HFF-Myc (cell line): ENCODE measurements around the gene SNAP47.

Experiments used
- DNase-seq: peaks from one replicate; pipeline ENCODE4 v3.0.0-alpha.2; 2011; ENCODE audit warnings: low read depth; ENCODE audit errors: extremely low read depth
- H3K4me3 ChIP-seq: replicated peaks from 2 replicates; pipeline ENCODE4 v1.5.1; 2011; ENCODE audit warnings: low read depth, mild to moderate bottlenecking, control low read depth, low read length
- CTCF ChIP-seq: IDR thresholded peaks from 2 replicates; pipeline ENCODE4 v1.5.1; 2012; ENCODE audit warnings: mild to moderate bottlenecking, low read depth, low read length, control low read depth; ENCODE audit errors: missing control alignments

The SNAP47 gene

GRCh38 chr1:227764019-227764391, 28.8 kb downstream of the SNAP47 start:
- TF ChIP-seq CTCF: no peak
- DNase-seq: no peak
- H3K4me3 ChIP-seq: no peak overlapping the region

- H3K4me3 ChIP-seq: no peak overlapping the region
- no peak for TF ChIP-seq CTCF
- DNase-seq: no peak
Observed at GRCh38 chr1:227765261-227766014, 30.2 kb downstream of the SNAP47 start.

- no peak for DNase-seq
- H3K4me3 ChIP-seq: no peak overlapping the region
- TF ChIP-seq CTCF: no peak
Observed at GRCh38 chr1:227766015-227766634, 30.9 kb downstream of the SNAP47 start.

- TF ChIP-seq CTCF: no peak
- no peak for DNase-seq
- H3K4me3 ChIP-seq: no peak overlapping the region
Observed at GRCh38 chr1:227766653-227767277, 31.5 kb downstream of the SNAP47 start.

- H3K4me3 ChIP-seq: no peak overlapping the region
- no peak for DNase-seq
- no peak for TF ChIP-seq CTCF
Observed at GRCh38 chr1:227767401-227768124, 32.3 kb downstream of the SNAP47 start.

- no peak for TF ChIP-seq CTCF
- no peak for DNase-seq
- no peak overlapping the region for H3K4me3 ChIP-seq
Observed at GRCh38 chr1:227768125-227768439, 32.8 kb downstream of the SNAP47 start.
